Transverse colon (tissue), 4 donors: ENCODE measurements around the gene CHN1.

Experiments used
- EP300 ChIP-seq: sonication (generic); formaldehyde crosslinking; IDR thresholded peaks from one replicate; pipeline ENCODE4 v1.6.1; 2017; ENCODE audit warnings: antibody characterized with exemption, low read depth
- POLR2A ChIP-seq: fragments of 450-650 bp; IDR thresholded peaks from one replicate; pipeline ENCODE4 v1.6.1; 2016; ENCODE audit warnings: antibody characterized with exemption, mild to moderate bottlenecking, moderate library complexity
- POLR2AphosphoS5 ChIP-seq, 3 donors: sonication (generic); formaldehyde crosslinking; IDR thresholded peaks; one replicate each; pipeline ENCODE4 v1.6.1; 2016; ENCODE audit warnings: antibody characterized with exemption in 3 of 3
- TF ChIP-seq, protein P1 (sequence below), 5 experiments: fragments of 200-600 bp in 3 of 5; fragments of 450-650 bp in 2 of 5; sonication (generic) in 3 of 5; IDR thresholded peaks; 1 replicate in 2 of 5; 2 replicates in 3 of 5; pipeline ENCODE4 v1.5.1; 2016 to 2017; ENCODE audit warnings: antibody characterized with exemption in 5 of 5, inconsistent platforms in 3 of 5, mild to moderate bottlenecking in 2 of 5, moderate library complexity in 1 of 5

DNA sequence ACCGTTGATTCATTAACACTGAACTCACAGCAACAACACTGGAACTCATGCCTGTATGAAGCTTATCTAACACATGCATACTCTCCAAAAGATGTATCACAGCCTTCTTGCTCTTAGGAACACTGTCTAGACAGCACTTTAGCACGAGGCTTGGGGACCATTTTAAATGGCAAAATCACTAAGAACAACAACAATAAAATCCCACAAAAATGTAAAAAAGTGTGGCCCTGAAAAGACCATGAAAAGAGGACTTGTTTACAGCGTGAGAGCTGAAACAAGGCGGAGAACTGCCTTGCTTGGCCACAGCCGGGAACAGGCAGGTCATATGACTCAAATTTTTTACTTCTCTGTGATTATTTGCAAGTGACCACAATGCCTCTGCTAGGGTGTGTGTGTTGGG lies 48.1 kb downstream of the CHN1 start:
- TF ChIP-seq, protein P1, sequence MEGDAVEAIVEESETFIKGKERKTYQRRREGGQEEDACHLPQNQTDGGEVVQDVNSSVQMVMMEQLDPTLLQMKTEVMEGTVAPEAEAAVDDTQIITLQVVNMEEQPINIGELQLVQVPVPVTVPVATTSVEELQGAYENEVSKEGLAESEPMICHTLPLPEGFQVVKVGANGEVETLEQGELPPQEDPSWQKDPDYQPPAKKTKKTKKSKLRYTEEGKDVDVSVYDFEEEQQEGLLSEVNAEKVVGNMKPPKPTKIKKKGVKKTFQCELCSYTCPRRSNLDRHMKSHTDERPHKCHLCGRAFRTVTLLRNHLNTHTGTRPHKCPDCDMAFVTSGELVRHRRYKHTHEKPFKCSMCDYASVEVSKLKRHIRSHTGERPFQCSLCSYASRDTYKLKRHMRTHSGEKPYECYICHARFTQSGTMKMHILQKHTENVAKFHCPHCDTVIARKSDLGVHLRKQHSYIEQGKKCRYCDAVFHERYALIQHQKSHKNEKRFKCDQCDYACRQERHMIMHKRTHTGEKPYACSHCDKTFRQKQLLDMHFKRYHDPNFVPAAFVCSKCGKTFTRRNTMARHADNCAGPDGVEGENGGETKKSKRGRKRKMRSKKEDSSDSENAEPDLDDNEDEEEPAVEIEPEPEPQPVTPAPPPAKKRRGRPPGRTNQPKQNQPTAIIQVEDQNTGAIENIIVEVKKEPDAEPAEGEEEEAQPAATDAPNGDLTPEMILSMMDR (IDR thresholded peaks at IDR 0.05) = no peak
- TF ChIP-seq POLR2A (no peak), POLR2AphosphoS5 (IDR thresholded peaks at IDR 0.05) (no peak), EP300 (no peak)
